GM10248 (cell line): Measurements from ENCODE around the gene STARD6.
"Not testable (repeated sequence)": the region's sequence is repeated elsewhere in the genome, so short reads cannot be mapped to it uniquely, and the experiment has no call there.

Source experiments
- CTCF ChIA-PET: fragments of 300-600 bp; sonication (Branson Sonifier 250); formaldehyde crosslinking; extraction: SDS; loops from one replicate; lab custom pipeline; 2021; ENCODE audit warnings: antibody characterized with exemption; lab: Yijun Ruan, JAX
- POLR2A ChIA-PET: fragments of 350-650 bp; sonication (Branson Sonifier 250); formaldehyde crosslinking; extraction: SDS; loops from one replicate; lab custom pipeline; 2020; ENCODE audit warnings: antibody characterized with exemption; lab: Yijun Ruan, JAX
- DNase-seq: peaks from one replicate; pipeline ENCODE4 v3.0.0; 2012; ENCODE audit errors: extremely low spot score
- TF ChIP-seq, protein P1 (sequence below): IDR thresholded peaks from 2 replicates; pipeline ENCODE4 v1.5.1; 2012; ENCODE audit warnings: mild to moderate bottlenecking, low read depth; ENCODE audit errors: extremely low read depth, missing control alignments, control extremely low read depth

STARD6 gene

DNA sequence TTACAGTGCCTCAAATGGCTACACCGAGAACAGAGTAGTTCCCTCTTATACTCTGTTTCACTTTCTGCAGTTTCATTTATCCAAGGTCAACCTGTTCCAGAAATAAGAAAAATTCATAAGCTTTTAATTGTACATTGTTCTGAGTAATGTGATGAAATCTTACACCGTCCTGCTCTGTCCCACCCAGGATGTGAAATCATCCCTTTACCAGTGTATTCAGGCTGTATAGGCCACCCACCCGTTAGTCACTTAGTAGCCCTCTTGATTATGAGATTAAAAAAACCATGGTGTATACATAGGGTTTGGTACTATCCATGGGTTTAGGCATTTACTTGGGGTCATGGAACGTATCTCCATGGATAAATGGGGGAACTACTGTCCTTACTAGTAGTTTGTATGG is 29.8 kb downstream of the STARD6 start:
- no peak for DNase-seq
- POLR2A ChIA-PET = no interaction called here
- CTCF ChIA-PET = interaction anchor here (1.6 kb wide), 1 partner anchor 30 kb away, joined by 3 read pairs; the partner anchor contains the start of genes C18orf54 and STARD6
- TF ChIP-seq, protein P1, sequence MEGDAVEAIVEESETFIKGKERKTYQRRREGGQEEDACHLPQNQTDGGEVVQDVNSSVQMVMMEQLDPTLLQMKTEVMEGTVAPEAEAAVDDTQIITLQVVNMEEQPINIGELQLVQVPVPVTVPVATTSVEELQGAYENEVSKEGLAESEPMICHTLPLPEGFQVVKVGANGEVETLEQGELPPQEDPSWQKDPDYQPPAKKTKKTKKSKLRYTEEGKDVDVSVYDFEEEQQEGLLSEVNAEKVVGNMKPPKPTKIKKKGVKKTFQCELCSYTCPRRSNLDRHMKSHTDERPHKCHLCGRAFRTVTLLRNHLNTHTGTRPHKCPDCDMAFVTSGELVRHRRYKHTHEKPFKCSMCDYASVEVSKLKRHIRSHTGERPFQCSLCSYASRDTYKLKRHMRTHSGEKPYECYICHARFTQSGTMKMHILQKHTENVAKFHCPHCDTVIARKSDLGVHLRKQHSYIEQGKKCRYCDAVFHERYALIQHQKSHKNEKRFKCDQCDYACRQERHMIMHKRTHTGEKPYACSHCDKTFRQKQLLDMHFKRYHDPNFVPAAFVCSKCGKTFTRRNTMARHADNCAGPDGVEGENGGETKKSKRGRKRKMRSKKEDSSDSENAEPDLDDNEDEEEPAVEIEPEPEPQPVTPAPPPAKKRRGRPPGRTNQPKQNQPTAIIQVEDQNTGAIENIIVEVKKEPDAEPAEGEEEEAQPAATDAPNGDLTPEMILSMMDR = no peak

DNA sequence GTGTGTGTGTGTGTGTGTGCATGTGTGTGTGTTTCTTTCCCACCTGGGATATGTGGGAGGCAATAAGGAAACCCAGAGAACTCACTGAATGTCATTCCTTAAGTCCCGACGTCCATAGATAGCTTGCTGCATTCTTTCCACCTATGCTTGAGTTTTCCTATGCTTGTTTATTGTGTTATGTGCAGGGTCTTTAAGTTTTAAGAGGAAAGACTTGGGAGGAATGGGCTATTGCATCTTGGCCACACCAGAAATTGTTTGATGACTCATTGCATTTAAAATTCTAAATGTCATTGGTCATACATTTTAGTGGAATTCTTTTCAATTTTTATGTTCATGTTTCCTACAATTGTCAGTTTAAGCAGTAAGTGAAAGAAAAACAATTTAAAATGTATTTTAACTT is 33.7 kb downstream of the STARD6 start:
- CTCF ChIA-PET = no interaction called here
- POLR2A ChIA-PET = no interaction called here
- TF ChIP-seq, protein P1 = no peak
- DNase-seq = no peak

- CTCF ChIA-PET = interaction anchor here (1.2 kb wide), 1 partner anchor 13 kb away, joined by 3 read pairs; no protein-coding TSS in a partner anchor
Observed at GRCh38 chr18:54323561-54323960, 34.1 kb downstream of the STARD6 start.

DNA sequence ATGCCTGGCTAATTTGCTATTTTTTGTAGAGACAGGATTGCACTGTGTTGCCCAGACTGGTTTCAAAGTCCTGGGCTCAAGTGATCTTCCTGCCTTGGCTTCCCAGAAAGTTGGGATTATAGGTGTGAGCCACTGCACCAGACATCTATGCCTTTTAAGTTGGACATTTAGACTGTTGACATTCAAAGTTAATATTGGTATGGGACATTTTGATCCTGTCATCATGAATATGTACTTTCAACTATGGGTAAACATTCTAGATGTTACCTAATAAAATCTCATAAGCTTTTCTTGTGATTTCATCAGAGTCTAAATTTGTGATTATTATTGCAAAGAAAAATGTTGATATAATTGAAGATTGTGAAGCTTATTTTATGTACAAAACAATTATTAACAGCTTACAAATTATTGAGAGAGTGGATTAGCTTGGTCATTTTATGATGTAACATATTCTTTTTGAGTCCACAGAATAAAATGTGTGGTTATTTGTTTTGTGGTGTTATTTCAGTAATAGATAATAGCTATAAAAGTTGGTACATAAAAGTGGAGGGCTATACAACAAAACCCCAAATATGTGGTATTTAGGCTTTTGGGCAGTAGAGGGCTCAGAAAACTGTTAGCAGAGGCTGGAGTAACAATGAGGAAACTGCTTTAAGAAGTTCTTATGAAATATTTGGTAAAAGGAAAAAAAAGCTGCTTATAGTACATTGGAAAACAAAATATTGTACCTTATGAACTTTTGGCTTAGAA is 41.4 kb downstream of the STARD6 start:
- ChIA-PET CTCF (interaction anchor here (0.9 to 1.6 kb wide), 7 partner anchors 8 to 46 kb away, joined by 3 to 7 read pairs (median 3); no protein-coding TSS in a partner anchor), POLR2A (no interaction called here)
- no peak for DNase-seq
- TF ChIP-seq, protein P1 = no peak

More at GRCh38 chr18:54323561-54323960, 34.1 kb downstream of the STARD6 start:
- TF ChIP-seq, protein P1 = no peak
- DNase-seq = no peak
- POLR2A ChIA-PET = no interaction called here

DNA sequence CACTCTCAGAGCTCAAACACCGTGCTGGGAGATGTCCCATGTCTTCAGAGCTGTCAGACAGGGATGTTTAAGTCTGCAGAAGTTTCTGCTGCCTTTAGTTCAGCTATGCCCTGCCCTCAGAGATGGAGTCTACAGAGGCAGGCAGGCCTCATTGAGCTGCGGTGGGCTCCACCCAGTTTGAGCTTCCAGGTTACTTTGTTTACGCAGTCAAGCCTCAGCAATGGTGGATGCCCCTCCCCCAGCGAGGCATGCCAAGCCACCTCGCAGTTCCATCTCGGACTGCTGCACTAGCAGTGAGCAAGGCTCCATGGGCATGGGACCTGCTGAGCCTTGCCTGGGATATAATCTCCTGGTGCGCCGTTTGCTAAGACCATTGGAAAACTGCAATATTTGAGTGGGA is 48.1 kb downstream of the STARD6 start:
- CTCF ChIA-PET = not testable (repeated sequence)

DNA sequence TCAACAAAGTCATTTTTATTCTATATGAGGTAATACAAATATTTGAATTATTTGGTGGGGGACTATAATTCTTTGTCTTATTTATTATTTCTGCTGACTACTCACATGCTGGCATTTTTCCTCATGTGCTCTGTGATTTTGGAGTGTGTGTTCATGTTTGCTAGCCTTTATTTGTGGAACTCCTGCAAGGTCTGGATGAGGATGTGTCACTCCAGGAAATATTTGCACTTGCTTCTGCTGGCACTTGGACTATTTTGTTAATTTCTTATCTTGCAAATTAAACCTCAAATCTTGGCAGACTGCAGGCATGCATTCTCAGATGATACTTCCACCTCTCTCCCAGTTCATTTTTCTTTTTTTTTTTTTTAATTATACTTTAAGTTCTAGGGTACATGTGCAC is 54.2 kb downstream of the STARD6 start:
- POLR2A ChIA-PET = no interaction called here
- CTCF ChIA-PET = no interaction called here
- TF ChIP-seq, protein P1 = no peak

More for the DNA sequence above, 48.1 kb downstream of the STARD6 start:
- POLR2A ChIA-PET, DNase-seq: not testable (repeated sequence)

GRCh38 chr18:54298991-54299390 is 58.7 kb downstream of the STARD6 start:
- CTCF ChIA-PET = interaction anchor here (1.1 kb wide), 2 partner anchors 17 to 59 kb away, joined by 3 read pairs; partner anchors contain the start of genes C18orf54 and STARD6
- POLR2A ChIA-PET, DNase-seq: not testable (repeated sequence)

More for the DNA sequence above, 54.2 kb downstream of the STARD6 start:
- no peak for DNase-seq
